GM23248 (cell line): ENCODE measurements around the gene GNAS. TPM values are rescaled to one million over a fixed set of nuclear protein-coding genes. Genes with fewer than 3 reads are reported as not detected.

Source experiments
- DNase-seq: peaks from one replicate; pipeline ENCODE4 v3.0.0-alpha.2; 2015
- H2AFZ ChIP-seq: fragments of 200-600 bp; sonication (generic); 2 replicates; pipeline ENCODE4 v1.6.1; 2016; ENCODE audit warnings: antibody characterized with exemption
- H3F3A ChIP-seq: fragments of 200-600 bp; sonication (generic); 2 replicates; pipeline ENCODE4 v1.6.1; 2016; ENCODE audit warnings: mild to moderate bottlenecking, antibody characterized with exemption, mixed run types; ENCODE audit not compliant: insufficient read depth
- H3K27ac ChIP-seq: fragments of 200-600 bp; sonication (generic); 2 replicates; pipeline ENCODE4 v1.5.1; 2016; ENCODE audit warnings: mild to moderate bottlenecking
- H3K27me3 ChIP-seq: fragments of 200-600 bp; sonication (generic); replicated peaks from 2 replicates; pipeline ENCODE4 v1.6.1; 2016; ENCODE audit warnings: mild to moderate bottlenecking; ENCODE audit not compliant: insufficient read depth
- H3K36me3 ChIP-seq: fragments of 200-600 bp; sonication (generic); 2 replicates; pipeline ENCODE4 v1.6.1; 2016; ENCODE audit warnings: low read depth, mild to moderate bottlenecking
- H3K4me1 ChIP-seq: fragments of 200-600 bp; sonication (generic); 2 replicates; pipeline ENCODE4 v1.6.1; 2016; ENCODE audit warnings: mild to moderate bottlenecking; ENCODE audit not compliant: insufficient read depth
- H3K4me2 ChIP-seq: fragments of 200-600 bp; sonication (generic); one replicate; pipeline ENCODE4 v1.6.1; 2016; ENCODE audit warnings: mild to moderate bottlenecking; ENCODE audit not compliant: unreplicated experiment
- H3K4me3 ChIP-seq: fragments of 200-600 bp; sonication (generic); 2 replicates; pipeline ENCODE4 v1.5.1; 2016; ENCODE audit warnings: mild to moderate bottlenecking
- H3K79me2 ChIP-seq: fragments of 200-600 bp; sonication (generic); 2 replicates; pipeline ENCODE4 v1.6.1; 2016; ENCODE audit warnings: mild to moderate bottlenecking; ENCODE audit not compliant: insufficient read depth
- H3K9ac ChIP-seq: fragments of 200-600 bp; sonication (generic); 2 replicates; pipeline ENCODE4 v1.6.1; 2016; ENCODE audit warnings: mild to moderate bottlenecking
- H3K9me2 ChIP-seq: fragments of 200-600 bp; sonication (generic); 2 replicates; pipeline ENCODE4 v1.6.1; 2016; ENCODE audit warnings: mixed run types, mild to moderate bottlenecking, moderate library complexity; ENCODE audit not compliant: insufficient read depth
- H3K9me3 ChIP-seq: fragments of 200-600 bp; sonication (generic); one replicate; pipeline ENCODE4 v1.6.1; 2017; ENCODE audit warnings: low read depth
- H4K20me1 ChIP-seq: fragments of 200-600 bp; sonication (generic); 2 replicates; pipeline ENCODE4 v1.6.0; 2016; ENCODE audit not compliant: insufficient read depth
- EZH2 ChIP-seq: fragments of 200-600 bp; sonication (generic); IDR thresholded peaks from 2 replicates; pipeline ENCODE4 v1.6.1; 2018; ENCODE audit warnings: antibody characterized with exemption, mild to moderate bottlenecking; ENCODE audit not compliant: insufficient read depth, poor library complexity, severe bottlenecking
- EZH2phosphoT487 ChIP-seq: fragments of 200-600 bp; sonication (generic); IDR thresholded peaks from 2 replicates; pipeline ENCODE4 v1.6.1; 2018; ENCODE audit warnings: antibody characterized with exemption, moderate library complexity, mild to moderate bottlenecking, low read depth; ENCODE audit not compliant: insufficient read depth
- WGBS, 2 experiments: methylation state at CpG; one replicate each; pipeline ENCODE4 v1.1.6; 2015 to 2017; ENCODE audit warnings: low lambda C conversion rate in 2 of 2, low coverage in 1 of 2; ENCODE audit errors: missing lambda C conversion rate in 2 of 2; 5-methylcytosine and 5-hydroxymethylcytosine counted together
- in situ Hi-C: fragments of 300-500 bp; cut with MboI; formaldehyde crosslinking; loops from 2 replicates; pipeline ENCODE4 v1.15.0; 2020
- polyA plus RNA-seq: library from polyadenylated mRNA; unstranded; fragments of >200 nt; fragmentation: Nextera tagmentation; extraction: Ambion mirVana; gene quantifications from 2 replicates; pipeline ENCODE4 v1.2.1, GENCODE V29; 2016
- total RNA-seq: library from RNA; depleted of rRNA; stranded (reverse); fragments of >200 nt; shearing (Covaris generic); gene quantifications from 2 replicates; pipeline ENCODE4 v1.2.3, GENCODE V29; 2014

GNAS gene
- total and polyA plus RNA-seq, 2 experiments from 2014 or later: 421 to 904 TPM

DNA sequence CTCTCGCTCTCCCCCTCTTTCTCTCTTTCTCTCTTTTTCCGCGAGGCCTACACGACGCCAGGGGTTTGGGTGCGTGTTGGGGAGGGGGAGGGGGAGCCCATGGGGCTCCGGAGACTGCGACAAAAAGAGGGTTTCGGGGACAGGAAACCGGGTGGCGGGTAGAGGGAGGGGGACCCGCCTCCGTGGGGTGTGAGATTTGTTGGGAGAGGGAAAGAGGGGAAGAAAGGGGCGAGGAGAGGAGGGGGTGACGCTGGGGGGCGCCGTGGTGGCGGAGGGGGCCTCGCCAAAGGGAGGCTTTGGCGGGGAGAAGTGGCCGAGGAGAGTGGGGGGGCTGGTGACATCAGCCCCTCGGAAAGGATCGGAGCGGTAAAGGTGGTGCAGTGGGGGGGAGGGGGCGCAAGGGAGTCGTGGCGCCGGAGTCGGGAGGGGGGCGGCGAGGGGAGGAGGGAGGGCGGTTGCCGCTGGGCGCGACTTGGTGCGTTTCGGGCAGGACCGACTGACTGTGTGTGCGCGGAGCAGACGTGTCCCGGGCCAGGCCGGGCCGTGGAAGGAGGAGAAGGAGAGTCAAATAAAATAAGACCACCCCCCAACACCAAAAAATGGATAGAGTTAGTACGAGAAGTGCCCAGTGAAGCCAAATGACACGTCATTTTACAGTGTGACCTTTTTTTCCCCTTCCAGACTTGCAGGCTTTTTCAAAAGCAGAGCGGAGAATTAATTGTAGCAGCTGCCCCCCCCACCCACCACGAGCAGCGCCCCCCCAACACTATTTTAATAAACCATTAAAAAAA is 39.8 kb downstream of the GNAS start:
- Histone ChIP-seq H4K20me1 (peaks cover 11% of the 10 kb centered on the region; the same call in 1 of the 2 replicates), H3K27ac (peak overlapping the region; percentile 96), H3K36me3 (no peaks in the 10 kb centered on the region; the same call in 1 of the 2 replicates), H3F3A (peaks cover 11% of the 10 kb centered on the region; the same call in 1 of the 2 replicates), H3K4me1 (peaks cover 42% of the 10 kb centered on the region), H3K9me3 (no peaks in the 10 kb centered on the region), H3K4me3 (peak overlapping the region; percentile 76), H3K27me3 (no peaks in the 10 kb centered on the region), H3K79me2 (peaks cover 53% of the 10 kb centered on the region), H3K9ac (peak overlapping the region; percentile 98), H3K4me2 (peak overlapping the region; percentile 93), H3K9me2 (no peaks in the 10 kb centered on the region), H2AFZ (peak overlapping the region; percentile 61)
- TF ChIP-seq EZH2 (no peak), EZH2phosphoT487 (no peak)
- peak; percentile 84 for DNase-seq
- in situ Hi-C loops: no loop called here
- 1 to 5% methylated on average over 11 to 49 of the region's 49 CpGs for WGBS, 2 experiments

DNA sequence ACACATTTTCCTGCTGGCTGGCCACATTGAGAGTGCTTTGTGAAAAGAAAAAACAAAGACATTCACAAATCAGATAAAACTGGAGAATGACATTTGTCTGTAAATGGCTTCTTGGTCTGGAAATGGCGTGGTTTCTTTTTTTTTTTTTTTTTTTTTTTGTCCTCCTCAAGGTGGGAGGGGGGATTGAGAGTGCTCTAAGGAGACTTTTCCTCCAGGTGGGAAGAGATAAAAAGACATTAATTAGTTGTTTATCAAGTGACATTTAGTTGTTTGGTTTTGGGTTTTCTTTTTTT is 40.4 kb downstream of the GNAS start:
- no peaks in the 10 kb centered on the region for H3K9me2 ChIP-seq
- H3K36me3 ChIP-seq: no peaks in the 10 kb centered on the region; the same call in 1 of the 2 replicates
- no peak for DNase-seq
- H3K4me3 ChIP-seq: peak overlapping the region; percentile 76
- H3K27me3 ChIP-seq: no peaks in the 10 kb centered on the region
- no peak for TF ChIP-seq EZH2phosphoT487
- TF ChIP-seq EZH2: no peak
- H4K20me1 ChIP-seq: peaks cover 13% of the 10 kb centered on the region; the same call in 1 of the 2 replicates
- H3K79me2 ChIP-seq: peaks cover 58% of the 10 kb centered on the region
- in situ Hi-C loops: no loop called here
- H3K4me1 ChIP-seq: peaks cover 47% of the 10 kb centered on the region
- H3K4me2 ChIP-seq: peak overlapping the region; percentile 93
- no peaks in the 10 kb centered on the region for H3K9me3 ChIP-seq
- peak overlapping the region; percentile 7; the same call in 1 of the 2 replicates for H2AFZ ChIP-seq
- peaks cover 11% of the 10 kb centered on the region; the same call in 1 of the 2 replicates for H3F3A ChIP-seq
- peak overlapping the region; percentile 98 for H3K9ac ChIP-seq
- WGBS, 2 experiments: 3 to 9% methylated on average over 1 of the region's 1 CpG
- peak overlapping the region; percentile 96 for H3K27ac ChIP-seq

DNA sequence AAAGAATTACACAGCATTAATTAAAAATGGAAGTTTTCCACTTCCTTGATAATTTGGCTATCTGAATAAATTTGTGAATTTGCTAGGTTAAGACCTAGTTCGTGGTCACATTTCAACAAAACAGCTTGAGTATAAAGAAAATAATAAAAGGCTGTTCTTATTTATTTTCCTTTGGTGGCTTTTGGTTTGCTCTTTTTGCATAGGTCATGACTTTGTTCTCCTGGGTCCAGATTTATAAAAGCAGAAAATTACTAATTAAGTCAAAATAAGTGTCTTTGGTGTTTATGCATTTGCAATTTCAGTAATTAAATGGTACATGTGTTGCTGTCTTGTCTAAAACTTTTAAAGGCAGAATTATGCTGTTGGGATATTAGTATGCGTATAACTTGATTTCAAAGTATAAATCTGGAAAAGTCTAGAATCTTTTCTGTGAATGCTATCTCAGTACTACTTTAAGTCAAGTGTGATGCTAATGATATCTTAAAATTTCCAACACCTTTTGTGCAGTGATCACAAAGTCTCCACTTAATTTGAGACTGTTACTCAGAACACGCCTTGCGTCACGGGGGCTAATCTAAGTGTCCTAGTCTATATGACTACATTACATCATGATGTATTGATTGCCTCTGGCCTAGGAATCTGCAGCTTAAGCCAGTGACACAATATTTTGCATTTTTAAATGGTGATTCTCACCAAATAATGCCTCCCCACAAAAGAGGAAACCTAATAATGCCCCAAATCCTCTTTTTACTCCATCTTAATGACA is 41.0 kb downstream of the GNAS start:
- WGBS, 2 experiments: 27 to 34% methylated on average over 5 of the region's 5 CpGs
- Histone ChIP-seq H4K20me1 (peaks cover 13% of the 10 kb centered on the region; the same call in 1 of the 2 replicates), H3K36me3 (no peaks in the 10 kb centered on the region; the same call in 1 of the 2 replicates), H3K27ac (peak overlapping the region; percentile 96), H3F3A (peaks cover 11% of the 10 kb centered on the region; the same call in 1 of the 2 replicates), H3K9me2 (no peaks in the 10 kb centered on the region), H3K27me3 (no peaks in the 10 kb centered on the region), H3K4me1 (peaks cover 54% of the 10 kb centered on the region), H3K9me3 (no peaks in the 10 kb centered on the region), H3K4me2 (peak overlapping the region; percentile 93), H2AFZ (no peak overlapping the region), H3K79me2 (peaks cover 65% of the 10 kb centered on the region), H3K4me3 (peak overlapping the region; percentile 76), H3K9ac (peak overlapping the region; percentile 98)
- in situ Hi-C loops: no loop called here
- peak; percentile 85 for DNase-seq
- TF ChIP-seq EZH2: no peak
- TF ChIP-seq EZH2phosphoT487: no peak

- Histone ChIP-seq H4K20me1 (peaks cover 13% of the 10 kb centered on the region; the same call in 1 of the 2 replicates), H3K9me3 (no peaks in the 10 kb centered on the region), H3K4me3 (peak overlapping the region; percentile 76), H3K27me3 (no peaks in the 10 kb centered on the region), H2AFZ (no peak overlapping the region), H3F3A (peaks cover 21% of the 10 kb centered on the region), H3K9me2 (no peaks in the 10 kb centered on the region), H3K36me3 (peaks cover 8% of the 10 kb centered on the region), H3K9ac (peak overlapping the region; percentile 98), H3K79me2 (peaks cover 78% of the 10 kb centered on the region), H3K4me1 (peaks cover 55% of the 10 kb centered on the region), H3K4me2 (peak overlapping the region; percentile 93), H3K27ac (peak overlapping the region; percentile 96)
- TF ChIP-seq EZH2: no peak
- TF ChIP-seq EZH2phosphoT487: no peak
- peak; percentile 45 for DNase-seq
- WGBS, 2 experiments: 15% methylated on average over 5 of the region's 5 CpGs
- in situ Hi-C loops: no loop called here
These were observed 42.3 kb downstream of the GNAS start for GRCh38 chr20:58894652-58895447.
